Measurements from ENCODE around the gene MYF6.

GRCh38 chr12:80684077-80684495 is 23.3 kb upstream of the MYF6 start:
- TF ChIP-seq CTCF (IDR thresholded peaks at IDR 0.05) (no peak), POLR2A (IDR thresholded peaks at IDR 0.05) (no peak)
